SK-N-SH (cell line): Measurements from ENCODE around the gene CCDC141. TPM values are rescaled to one million over a fixed set of nuclear protein-coding genes. Genes with fewer than 3 reads are reported as not detected.

Experiments
- CTCF ChIA-PET: fragments of 300-600, 350-600 bp; formaldehyde crosslinking; extraction: SDS; loops from one replicate; lab custom pipeline; 2021; lab: Yijun Ruan, JAX
- POLR2A ChIA-PET: fragments of 350-600 bp; sonication (Branson Sonifier 250); formaldehyde crosslinking; extraction: SDS; loops from one replicate; lab custom pipeline; 2020; ENCODE audit warnings: antibody characterized with exemption, inconsistent platforms; lab: Yijun Ruan, JAX
- DNase-seq: peaks from one replicate; pipeline ENCODE4 v3.0.0; 2012
- H2AFZ ChIP-seq: fragments of 200-600 bp; sonication (generic); 2 replicates; pipeline ENCODE4 v1.8.1; 2016; ENCODE audit warnings: antibody characterized with exemption, mild to moderate bottlenecking, low read depth
- H3F3A ChIP-seq: fragments of 200-600 bp; sonication (generic); replicated peaks from 2 replicates; pipeline ENCODE3; 2016; ENCODE audit warnings: antibody characterized with exemption, mild to moderate bottlenecking; ENCODE audit not compliant: insufficient read depth
- H3K27ac ChIP-seq, 2 experiments: fragments of 200-500 bp in 1 of 2; fragments of 200-600 bp in 1 of 2; sonication (Bioruptor generic) in 1 of 2; sonication (generic), shearing (Covaris generic) in 1 of 2; 2 replicates each; pipeline versions ENCODE4 v1.5.1 to v1.6.1; 2014 to 2016; ENCODE audit warnings: low read depth in 2 of 2, inconsistent platforms in 1 of 2, low read length in 1 of 2, mild to moderate bottlenecking in 1 of 2, mixed read lengths in 1 of 2
- H3K27me3 ChIP-seq: fragments of 200-600 bp; sonication (generic), shearing (Covaris generic); 2 replicates; pipeline ENCODE4 v1.6.1; 2016; ENCODE audit warnings: mixed run types; ENCODE audit not compliant: insufficient read depth
- H3K36me3 ChIP-seq, 2 experiments: fragments of 200-500 bp in 1 of 2; fragments of 200-600 bp in 1 of 2; sonication (Bioruptor generic) in 1 of 2; sonication (generic) in 1 of 2; replicated peaks in 1 of 2; 2 replicates each; pipeline versions ENCODE3 to v1.5.1; 2014 to 2016; ENCODE audit warnings: low read length in 1 of 2, mild to moderate bottlenecking in 1 of 2; ENCODE audit not compliant: insufficient read depth in 2 of 2, control insufficient read depth in 1 of 2
- H3K4me1 ChIP-seq, 2 experiments: fragments of 200-500 bp in 1 of 2; fragments of 200-600 bp in 1 of 2; sonication (Bioruptor generic) in 1 of 2; sonication (generic), shearing (Covaris generic) in 1 of 2; 2 replicates each; pipeline versions ENCODE4 v1.5.1 to v1.6.1; 2014 to 2016; ENCODE audit warnings: low read depth in 1 of 2, low read length in 1 of 2, mixed run types in 1 of 2; ENCODE audit not compliant: insufficient read depth in 2 of 2, control insufficient read depth in 1 of 2
- H3K4me2 ChIP-seq: fragments of 200-600 bp; sonication (generic), shearing (Covaris generic); 2 replicates; pipeline ENCODE4 v1.6.1; 2017; ENCODE audit warnings: mixed run types
- H3K4me3 ChIP-seq, 2 experiments: fragments of 200-500 bp in 1 of 2; fragments of 200-600 bp in 1 of 2; sonication (Bioruptor generic) in 1 of 2; sonication (generic), shearing (Covaris generic) in 1 of 2; 2 replicates each; pipeline versions ENCODE4 v1.5.1 to v1.8.1; 2014 to 2016; ENCODE audit warnings: low read depth in 2 of 2, inconsistent platforms in 1 of 2, low read length in 1 of 2, mild to moderate bottlenecking in 1 of 2, mixed read lengths in 1 of 2, moderate library complexity in 1 of 2
- H3K79me2 ChIP-seq: fragments of 200-600 bp; sonication (generic); 2 replicates; pipeline ENCODE4 v1.8.1; 2017; ENCODE audit warnings: mild to moderate bottlenecking; ENCODE audit not compliant: insufficient read depth
- H3K9ac ChIP-seq: fragments of 200-600 bp; sonication (generic); 2 replicates; pipeline ENCODE4 v1.6.1; 2017; ENCODE audit warnings: mixed run types
- H3K9me2 ChIP-seq: fragments of 200-600 bp; sonication (generic); 2 replicates; pipeline ENCODE4 v1.6.1; 2017; ENCODE audit warnings: mixed run types
- H3K9me3 ChIP-seq: fragments of 200-600 bp; sonication (generic); 2 replicates; pipeline ENCODE4 v1.6.1; 2017; ENCODE audit warnings: mixed run types, mild to moderate bottlenecking, moderate library complexity
- H4K20me1 ChIP-seq: fragments of 200-600 bp; sonication (generic); 2 replicates; pipeline ENCODE4 v1.6.1; 2017; ENCODE audit warnings: mild to moderate bottlenecking, mixed run types; ENCODE audit not compliant: insufficient read depth
- ELF1 ChIP-seq: IDR thresholded peaks from 2 replicates; pipeline ENCODE4 v1.4.0; 2012
- EZH2phosphoT487 ChIP-seq: fragments of 200-600 bp; sonication (generic); IDR thresholded peaks from 2 replicates; pipeline ENCODE4 v1.6.1; 2017; ENCODE audit warnings: low read depth, mixed run types, mild to moderate bottlenecking, antibody characterized with exemption, moderate library complexity, borderline replicate concordance
- FOXM1 ChIP-seq: IDR thresholded peaks from 2 replicates; pipeline ENCODE4 v1.4.0; 2012; ENCODE audit warnings: low read depth, mild to moderate bottlenecking
- MEF2A ChIP-seq: IDR thresholded peaks from 2 replicates; pipeline ENCODE4 v1.4.0; 2012; ENCODE audit warnings: low read depth, borderline replicate concordance
- MXI1 ChIP-seq: IDR thresholded peaks from 2 replicates; pipeline ENCODE4 v1.6.1; 2012; ENCODE audit warnings: mild to moderate bottlenecking, low read depth, low read length, improper control_type of control experiment
- POLR2AphosphoS5 ChIP-seq: IDR thresholded peaks from 2 replicates; pipeline ENCODE4 v1.6.1; 2012; ENCODE audit warnings: low read depth, low read length
- RAD21 ChIP-seq: IDR thresholded peaks from 2 replicates; pipeline ENCODE4 v1.6.1; 2012; ENCODE audit warnings: mild to moderate bottlenecking, low read length
- RCOR1 ChIP-seq: fragments of 150-350 bp; IDR thresholded peaks from 2 replicates; pipeline ENCODE4 v1.6.1; 2017; ENCODE audit warnings: antibody characterized with exemption, low read length
- RFX5 ChIP-seq: IDR thresholded peaks from 2 replicates; pipeline ENCODE4 v1.6.1; 2012; ENCODE audit warnings: mild to moderate bottlenecking, improper control_type of control experiment, low read length
- RXRA ChIP-seq: IDR thresholded peaks from 2 replicates; pipeline ENCODE4 v1.4.0; 2012; ENCODE audit warnings: low read depth, mild to moderate bottlenecking, borderline replicate concordance
- SIN3A ChIP-seq: IDR thresholded peaks from 2 replicates; pipeline ENCODE4 v1.6.1; 2012; ENCODE audit warnings: low read depth, mild to moderate bottlenecking, low read length, moderate library complexity, borderline replicate concordance
- TAF1 ChIP-seq: IDR thresholded peaks from 2 replicates; pipeline ENCODE4 v1.6.1; 2012; ENCODE audit warnings: low read depth, mild to moderate bottlenecking, low read length, moderate library complexity, borderline replicate concordance
- YY1 ChIP-seq: IDR thresholded peaks from 2 replicates; pipeline ENCODE4 v1.4.0; 2012; ENCODE audit warnings: low read depth, mild to moderate bottlenecking
- WGBS: methylation state at CpG from one replicate; pipeline ENCODE4 v1.1.6; 2017; ENCODE audit warnings: low lambda C conversion rate; 5-methylcytosine and 5-hydroxymethylcytosine counted together
- polyA plus RNA-seq, 3 experiments: library from polyadenylated mRNA; depleted of rRNA; stranded (reverse); fragments of >200 nt; gene quantifications; 2 replicates each; pipeline ENCODE4 v1.2.3, GENCODE V29; 2012
- TF ChIP-seq, protein P1 (sequence below): IDR thresholded peaks from 2 replicates; pipeline ENCODE4 v1.4.0; 2012; ENCODE audit warnings: low read depth
- TF ChIP-seq, protein P2 (sequence below): IDR thresholded peaks from 2 replicates; pipeline ENCODE4; 2012
- TF ChIP-seq, protein P3 (sequence below): IDR thresholded peaks from 2 replicates; pipeline ENCODE4 v1.4.0; 2012; ENCODE audit warnings: low read depth, borderline replicate concordance
- TF ChIP-seq, protein P4 (sequence below): fragments of 200-600 bp; sonication (generic); IDR thresholded peaks from 2 replicates; pipeline ENCODE4 v1.6.1; 2017; ENCODE audit warnings: antibody characterized with exemption, mild to moderate bottlenecking, moderate library complexity
- TF ChIP-seq, protein P5 (sequence below): IDR thresholded peaks from 2 replicates; pipeline ENCODE4 v1.6.1; 2012; ENCODE audit warnings: mild to moderate bottlenecking, low read depth, low read length, moderate library complexity

CCDC141 gene
- polyA plus RNA-seq, 1 of the 3 experiments (the other 2 are of a cell fraction) = 0.02 TPM

DNA sequence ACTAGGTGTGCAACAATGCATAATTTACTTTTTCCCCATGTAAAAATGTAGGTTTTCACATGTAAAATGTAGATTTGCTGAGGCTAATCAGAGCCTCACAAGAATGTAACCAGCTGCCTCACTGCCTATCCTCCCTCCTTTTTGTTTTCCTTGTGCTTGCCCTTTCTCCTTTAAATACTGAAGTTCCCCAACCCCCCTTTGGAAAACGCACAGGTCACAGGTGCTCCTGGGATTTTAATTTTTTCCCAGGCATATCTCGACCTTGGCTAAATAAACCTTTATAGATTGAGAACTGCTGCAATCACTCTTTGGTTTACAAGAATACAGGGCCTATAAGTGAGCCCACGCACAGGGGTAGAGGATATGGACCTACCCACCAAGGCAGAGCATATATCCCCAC, 165.5 kb downstream of the CCDC141 start:
- Histone ChIP-seq H3K4me3 (no peak overlapping the region), H2AFZ (no peak overlapping the region), H3K27ac (no peak overlapping the region), H3K27me3 (no peaks in the 10 kb centered on the region), H3K4me1 (peaks cover 0 to 3% of the 10 kb centered on the region in 2 experiments; a peak in 3 of 4 replicates), H3F3A (peaks cover 7% of the 10 kb centered on the region), H3K4me2 (no peak overlapping the region), H3K9me2 (no peaks in the 10 kb centered on the region), H3K36me3 (no peaks in the 10 kb centered on the region), H3K79me2 (no peaks in the 10 kb centered on the region), H3K9ac (no peak overlapping the region), H3K9me3 (no peaks in the 10 kb centered on the region), H4K20me1 (no peaks in the 10 kb centered on the region)
- 81% methylated on average over 3 of the region's 3 CpGs for WGBS
- DNase-seq = no peak
- ChIA-PET POLR2A (no interaction called here), CTCF (no interaction called here)
- TF ChIP-seq, protein P1, sequence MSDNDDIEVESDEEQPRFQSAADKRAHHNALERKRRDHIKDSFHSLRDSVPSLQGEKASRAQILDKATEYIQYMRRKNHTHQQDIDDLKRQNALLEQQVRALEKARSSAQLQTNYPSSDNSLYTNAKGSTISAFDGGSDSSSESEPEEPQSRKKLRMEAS = no peak
- TF ChIP-seq MXI1 = no peak
- no peak for TF ChIP-seq SIN3A
- TF ChIP-seq, protein P2, sequence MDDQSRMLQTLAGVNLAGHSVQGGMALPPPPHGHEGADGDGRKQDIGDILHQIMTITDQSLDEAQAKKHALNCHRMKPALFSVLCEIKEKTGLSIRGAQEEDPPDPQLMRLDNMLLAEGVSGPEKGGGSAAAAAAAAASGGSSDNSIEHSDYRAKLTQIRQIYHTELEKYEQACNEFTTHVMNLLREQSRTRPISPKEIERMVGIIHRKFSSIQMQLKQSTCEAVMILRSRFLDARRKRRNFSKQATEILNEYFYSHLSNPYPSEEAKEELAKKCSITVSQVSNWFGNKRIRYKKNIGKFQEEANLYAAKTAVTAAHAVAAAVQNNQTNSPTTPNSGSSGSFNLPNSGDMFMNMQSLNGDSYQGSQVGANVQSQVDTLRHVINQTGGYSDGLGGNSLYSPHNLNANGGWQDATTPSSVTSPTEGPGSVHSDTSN = no peak
- no peak for TF ChIP-seq RCOR1
- TF ChIP-seq, protein P3, sequence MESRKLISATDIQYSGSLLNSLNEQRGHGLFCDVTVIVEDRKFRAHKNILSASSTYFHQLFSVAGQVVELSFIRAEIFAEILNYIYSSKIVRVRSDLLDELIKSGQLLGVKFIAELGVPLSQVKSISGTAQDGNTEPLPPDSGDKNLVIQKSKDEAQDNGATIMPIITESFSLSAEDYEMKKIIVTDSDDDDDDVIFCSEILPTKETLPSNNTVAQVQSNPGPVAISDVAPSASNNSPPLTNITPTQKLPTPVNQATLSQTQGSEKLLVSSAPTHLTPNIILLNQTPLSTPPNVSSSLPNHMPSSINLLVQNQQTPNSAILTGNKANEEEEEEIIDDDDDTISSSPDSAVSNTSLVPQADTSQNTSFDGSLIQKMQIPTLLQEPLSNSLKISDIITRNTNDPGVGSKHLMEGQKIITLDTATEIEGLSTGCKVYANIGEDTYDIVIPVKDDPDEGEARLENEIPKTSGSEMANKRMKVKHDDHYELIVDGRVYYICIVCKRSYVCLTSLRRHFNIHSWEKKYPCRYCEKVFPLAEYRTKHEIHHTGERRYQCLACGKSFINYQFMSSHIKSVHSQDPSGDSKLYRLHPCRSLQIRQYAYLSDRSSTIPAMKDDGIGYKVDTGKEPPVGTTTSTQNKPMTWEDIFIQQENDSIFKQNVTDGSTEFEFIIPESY = no peak
- no peak for TF ChIP-seq RFX5
- TF ChIP-seq EZH2phosphoT487 = no peak

DNA sequence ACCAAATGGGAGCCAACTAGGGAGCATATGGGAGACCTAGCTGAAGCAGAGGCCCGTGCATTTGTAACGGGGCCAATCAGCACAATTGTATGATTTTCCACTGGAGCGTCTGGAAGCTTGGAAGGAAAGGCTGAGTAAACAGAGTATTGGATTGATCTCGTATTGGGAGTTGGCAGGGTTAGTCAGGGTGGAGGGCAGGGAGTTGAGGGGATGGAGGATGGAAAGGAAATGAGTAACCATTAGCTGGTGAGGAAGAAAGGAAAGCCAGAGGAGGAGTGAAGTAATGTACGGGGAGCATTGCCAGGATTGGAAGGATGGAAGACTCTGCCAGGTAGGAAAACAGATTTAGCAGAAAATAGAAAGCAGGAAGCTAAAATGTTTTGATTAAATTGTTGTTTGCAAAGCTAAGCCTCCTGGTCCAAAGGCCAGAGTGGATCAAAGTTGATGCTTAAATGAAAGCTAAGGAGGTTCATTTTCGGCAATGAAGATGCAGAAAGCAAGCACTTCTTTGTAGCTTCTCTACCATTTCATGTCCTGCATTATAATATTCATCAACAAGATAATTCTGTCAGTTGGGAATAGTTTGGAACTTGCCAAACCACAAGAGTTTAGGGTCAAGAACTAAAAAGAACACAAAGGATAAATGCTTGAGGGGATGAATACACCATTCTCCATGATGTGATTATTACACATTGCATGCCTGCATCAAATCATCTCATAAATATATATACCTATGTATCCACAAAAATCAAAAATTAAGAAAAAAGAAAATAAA, 167.1 kb downstream of the CCDC141 start:
- ChIA-PET CTCF (interaction anchor here (0.7 to 2.7 kb wide), 3 partner anchors 8 to 121 kb away, joined by 3 to 10 read pairs (median 3); no protein-coding TSS in a partner anchor), POLR2A (no interaction called here)
- H3K9me2 ChIP-seq = no peaks in the 10 kb centered on the region
- H3K4me1 ChIP-seq = peaks cover 0 to 3% of the 10 kb centered on the region in 2 experiments; a peak in 1 of 4 replicates
- peak overlapping the region; percentile 58 for H2AFZ ChIP-seq
- 30% methylated on average over 6 of the region's 6 CpGs for WGBS
- peak overlapping the region; percentile 66 for H3K4me2 ChIP-seq
- H3K27ac ChIP-seq = peak overlapping the region in 1 of 2 experiments; percentile 63; a peak in 3 of 4 replicates
- no peaks in the 10 kb centered on the region for H3K9me3 ChIP-seq
- no peaks in the 10 kb centered on the region for H3K27me3 ChIP-seq
- H3F3A ChIP-seq = peaks cover 7% of the 10 kb centered on the region
- H3K36me3 ChIP-seq = no peaks in the 10 kb centered on the region
- H3K79me2 ChIP-seq = no peaks in the 10 kb centered on the region
- no peak overlapping the region for H3K9ac ChIP-seq
- H4K20me1 ChIP-seq = no peaks in the 10 kb centered on the region
- H3K4me3 ChIP-seq = no peak overlapping the region
- DNase-seq = no peak
- no peak for TF ChIP-seq ELF1
- TF ChIP-seq, protein P4, sequence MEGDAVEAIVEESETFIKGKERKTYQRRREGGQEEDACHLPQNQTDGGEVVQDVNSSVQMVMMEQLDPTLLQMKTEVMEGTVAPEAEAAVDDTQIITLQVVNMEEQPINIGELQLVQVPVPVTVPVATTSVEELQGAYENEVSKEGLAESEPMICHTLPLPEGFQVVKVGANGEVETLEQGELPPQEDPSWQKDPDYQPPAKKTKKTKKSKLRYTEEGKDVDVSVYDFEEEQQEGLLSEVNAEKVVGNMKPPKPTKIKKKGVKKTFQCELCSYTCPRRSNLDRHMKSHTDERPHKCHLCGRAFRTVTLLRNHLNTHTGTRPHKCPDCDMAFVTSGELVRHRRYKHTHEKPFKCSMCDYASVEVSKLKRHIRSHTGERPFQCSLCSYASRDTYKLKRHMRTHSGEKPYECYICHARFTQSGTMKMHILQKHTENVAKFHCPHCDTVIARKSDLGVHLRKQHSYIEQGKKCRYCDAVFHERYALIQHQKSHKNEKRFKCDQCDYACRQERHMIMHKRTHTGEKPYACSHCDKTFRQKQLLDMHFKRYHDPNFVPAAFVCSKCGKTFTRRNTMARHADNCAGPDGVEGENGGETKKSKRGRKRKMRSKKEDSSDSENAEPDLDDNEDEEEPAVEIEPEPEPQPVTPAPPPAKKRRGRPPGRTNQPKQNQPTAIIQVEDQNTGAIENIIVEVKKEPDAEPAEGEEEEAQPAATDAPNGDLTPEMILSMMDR = no peak
- TF ChIP-seq MEF2A = no peak
- TF ChIP-seq RCOR1 = no peak
- TF ChIP-seq, protein P5, sequence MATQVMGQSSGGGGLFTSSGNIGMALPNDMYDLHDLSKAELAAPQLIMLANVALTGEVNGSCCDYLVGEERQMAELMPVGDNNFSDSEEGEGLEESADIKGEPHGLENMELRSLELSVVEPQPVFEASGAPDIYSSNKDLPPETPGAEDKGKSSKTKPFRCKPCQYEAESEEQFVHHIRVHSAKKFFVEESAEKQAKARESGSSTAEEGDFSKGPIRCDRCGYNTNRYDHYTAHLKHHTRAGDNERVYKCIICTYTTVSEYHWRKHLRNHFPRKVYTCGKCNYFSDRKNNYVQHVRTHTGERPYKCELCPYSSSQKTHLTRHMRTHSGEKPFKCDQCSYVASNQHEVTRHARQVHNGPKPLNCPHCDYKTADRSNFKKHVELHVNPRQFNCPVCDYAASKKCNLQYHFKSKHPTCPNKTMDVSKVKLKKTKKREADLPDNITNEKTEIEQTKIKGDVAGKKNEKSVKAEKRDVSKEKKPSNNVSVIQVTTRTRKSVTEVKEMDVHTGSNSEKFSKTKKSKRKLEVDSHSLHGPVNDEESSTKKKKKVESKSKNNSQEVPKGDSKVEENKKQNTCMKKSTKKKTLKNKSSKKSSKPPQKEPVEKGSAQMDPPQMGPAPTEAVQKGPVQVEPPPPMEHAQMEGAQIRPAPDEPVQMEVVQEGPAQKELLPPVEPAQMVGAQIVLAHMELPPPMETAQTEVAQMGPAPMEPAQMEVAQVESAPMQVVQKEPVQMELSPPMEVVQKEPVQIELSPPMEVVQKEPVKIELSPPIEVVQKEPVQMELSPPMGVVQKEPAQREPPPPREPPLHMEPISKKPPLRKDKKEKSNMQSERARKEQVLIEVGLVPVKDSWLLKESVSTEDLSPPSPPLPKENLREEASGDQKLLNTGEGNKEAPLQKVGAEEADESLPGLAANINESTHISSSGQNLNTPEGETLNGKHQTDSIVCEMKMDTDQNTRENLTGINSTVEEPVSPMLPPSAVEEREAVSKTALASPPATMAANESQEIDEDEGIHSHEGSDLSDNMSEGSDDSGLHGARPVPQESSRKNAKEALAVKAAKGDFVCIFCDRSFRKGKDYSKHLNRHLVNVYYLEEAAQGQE = no peak
- no peak for TF ChIP-seq TAF1
- no peak for TF ChIP-seq FOXM1
- TF ChIP-seq MXI1 = no peak
- TF ChIP-seq RAD21 = no peak
- no peak for TF ChIP-seq YY1
- no peak for TF ChIP-seq POLR2AphosphoS5
- 0 out of 2 replicates have a peak, but pooled peaks have one; percentile 3 for TF ChIP-seq RXRA
